ENCODE data around the gene EFCAB14. TPM values are rescaled to one million over a fixed set of nuclear protein-coding genes. Genes with fewer than 3 reads are reported as not detected.
A peak's percentile ranks its signal among the peaks of the same experiment; 100 is the strongest.

Gene EFCAB14
- polyA plus RNA-seq, 1 donor from 2014 or later = 7.6 TPM

DNA sequence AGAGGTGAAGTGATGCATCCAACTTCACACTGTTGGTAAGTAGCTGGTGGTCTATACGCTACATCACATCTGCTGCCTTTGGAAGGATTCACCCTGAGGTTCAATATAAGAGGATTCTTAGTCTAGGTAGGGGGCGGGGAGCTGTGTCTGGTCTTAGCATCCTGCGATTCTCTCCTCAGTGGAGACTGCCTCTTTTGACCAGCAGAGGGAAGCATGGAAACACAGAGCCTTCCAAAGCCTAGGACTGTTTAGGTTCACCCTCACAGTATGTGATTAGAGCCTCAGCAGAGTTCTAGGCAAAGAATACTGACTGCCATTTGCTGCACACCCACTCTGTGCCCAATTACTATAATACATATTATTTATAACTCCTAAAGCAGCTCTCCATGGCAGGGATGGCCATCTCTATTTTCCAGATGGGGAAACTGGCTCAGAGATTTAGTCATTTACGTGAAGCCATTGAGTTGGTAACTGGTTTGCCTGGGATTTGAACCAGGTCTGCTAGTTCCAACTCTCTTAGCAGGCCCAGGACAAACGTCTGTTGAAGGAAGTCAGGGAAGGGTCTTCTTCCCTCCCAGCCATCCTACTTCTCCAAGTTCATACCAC is 28.9 kb upstream of the EFCAB14 start:
- H3K9me2 ChIP-seq (ENCODE audit: insufficient read depth, low read length) = no peaks in the 10 kb centered on the region
- TF ChIP-seq, protein P1, sequence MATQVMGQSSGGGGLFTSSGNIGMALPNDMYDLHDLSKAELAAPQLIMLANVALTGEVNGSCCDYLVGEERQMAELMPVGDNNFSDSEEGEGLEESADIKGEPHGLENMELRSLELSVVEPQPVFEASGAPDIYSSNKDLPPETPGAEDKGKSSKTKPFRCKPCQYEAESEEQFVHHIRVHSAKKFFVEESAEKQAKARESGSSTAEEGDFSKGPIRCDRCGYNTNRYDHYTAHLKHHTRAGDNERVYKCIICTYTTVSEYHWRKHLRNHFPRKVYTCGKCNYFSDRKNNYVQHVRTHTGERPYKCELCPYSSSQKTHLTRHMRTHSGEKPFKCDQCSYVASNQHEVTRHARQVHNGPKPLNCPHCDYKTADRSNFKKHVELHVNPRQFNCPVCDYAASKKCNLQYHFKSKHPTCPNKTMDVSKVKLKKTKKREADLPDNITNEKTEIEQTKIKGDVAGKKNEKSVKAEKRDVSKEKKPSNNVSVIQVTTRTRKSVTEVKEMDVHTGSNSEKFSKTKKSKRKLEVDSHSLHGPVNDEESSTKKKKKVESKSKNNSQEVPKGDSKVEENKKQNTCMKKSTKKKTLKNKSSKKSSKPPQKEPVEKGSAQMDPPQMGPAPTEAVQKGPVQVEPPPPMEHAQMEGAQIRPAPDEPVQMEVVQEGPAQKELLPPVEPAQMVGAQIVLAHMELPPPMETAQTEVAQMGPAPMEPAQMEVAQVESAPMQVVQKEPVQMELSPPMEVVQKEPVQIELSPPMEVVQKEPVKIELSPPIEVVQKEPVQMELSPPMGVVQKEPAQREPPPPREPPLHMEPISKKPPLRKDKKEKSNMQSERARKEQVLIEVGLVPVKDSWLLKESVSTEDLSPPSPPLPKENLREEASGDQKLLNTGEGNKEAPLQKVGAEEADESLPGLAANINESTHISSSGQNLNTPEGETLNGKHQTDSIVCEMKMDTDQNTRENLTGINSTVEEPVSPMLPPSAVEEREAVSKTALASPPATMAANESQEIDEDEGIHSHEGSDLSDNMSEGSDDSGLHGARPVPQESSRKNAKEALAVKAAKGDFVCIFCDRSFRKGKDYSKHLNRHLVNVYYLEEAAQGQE (IDR thresholded peaks at IDR 0.05; ENCODE audit: borderline replicate concordance) = no peak
- peak; percentile 74 for TF ChIP-seq SMC3 (conservative IDR thresholded peaks at IDR 0.05; ENCODE audit: poor library complexity)
- no peak for TF ChIP-seq TAF1 (IDR thresholded peaks at IDR 0.05; ENCODE audit: low read depth)
- no peak for TF ChIP-seq EP300 (conservative IDR thresholded peaks at IDR 0.05; ENCODE audit: poor library complexity, severe bottlenecking)
- TF ChIP-seq POLR2AphosphoS5 (IDR thresholded peaks at IDR 0.05) = no peak
- TF ChIP-seq RAD21 (conservative IDR thresholded peaks at IDR 0.05) = peak; percentile 65
- TF ChIP-seq, protein P2, sequence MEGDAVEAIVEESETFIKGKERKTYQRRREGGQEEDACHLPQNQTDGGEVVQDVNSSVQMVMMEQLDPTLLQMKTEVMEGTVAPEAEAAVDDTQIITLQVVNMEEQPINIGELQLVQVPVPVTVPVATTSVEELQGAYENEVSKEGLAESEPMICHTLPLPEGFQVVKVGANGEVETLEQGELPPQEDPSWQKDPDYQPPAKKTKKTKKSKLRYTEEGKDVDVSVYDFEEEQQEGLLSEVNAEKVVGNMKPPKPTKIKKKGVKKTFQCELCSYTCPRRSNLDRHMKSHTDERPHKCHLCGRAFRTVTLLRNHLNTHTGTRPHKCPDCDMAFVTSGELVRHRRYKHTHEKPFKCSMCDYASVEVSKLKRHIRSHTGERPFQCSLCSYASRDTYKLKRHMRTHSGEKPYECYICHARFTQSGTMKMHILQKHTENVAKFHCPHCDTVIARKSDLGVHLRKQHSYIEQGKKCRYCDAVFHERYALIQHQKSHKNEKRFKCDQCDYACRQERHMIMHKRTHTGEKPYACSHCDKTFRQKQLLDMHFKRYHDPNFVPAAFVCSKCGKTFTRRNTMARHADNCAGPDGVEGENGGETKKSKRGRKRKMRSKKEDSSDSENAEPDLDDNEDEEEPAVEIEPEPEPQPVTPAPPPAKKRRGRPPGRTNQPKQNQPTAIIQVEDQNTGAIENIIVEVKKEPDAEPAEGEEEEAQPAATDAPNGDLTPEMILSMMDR (IDR thresholded peaks at IDR 0.05; ENCODE audit: poor library complexity, severe bottlenecking) = peak; percentile 67
- TF ChIP-seq EZH2 (IDR thresholded peaks at IDR 0.05; ENCODE audit: borderline replicate concordance, insufficient read depth, low read length, poor library complexity, severe bottlenecking) = no peak
- no peak overlapping the region for H3K4me3 ChIP-seq (ENCODE audit: low read length)
- H3K36me3 ChIP-seq (ENCODE audit: insufficient read depth, low read length) = no peaks in the 10 kb centered on the region
- no peak overlapping the region for H3K4me2 ChIP-seq (ENCODE audit: low read length)
- H3K79me2 ChIP-seq (replicated peaks; ENCODE audit: insufficient read depth, low read length) = no peaks in the 10 kb centered on the region
- no peak overlapping the region for H2AFZ ChIP-seq (ENCODE audit: low read depth, low read length)
- no peaks in the 10 kb centered on the region for H3F3A ChIP-seq (ENCODE audit: insufficient read depth, low read length, poor library complexity, severe bottlenecking)
- no peaks in the 10 kb centered on the region for H3K27me3 ChIP-seq (ENCODE audit: insufficient read depth, low read depth, low read length)
- no peaks in the 10 kb centered on the region for H3K9me3 ChIP-seq (ENCODE audit: low read length)
- H3K27ac ChIP-seq (ENCODE audit: low read length) = no peak overlapping the region
- H4K20me1 ChIP-seq (ENCODE audit: insufficient read depth) = no peaks in the 10 kb centered on the region
- H3K9ac ChIP-seq (ENCODE audit: low read length) = no peak overlapping the region

DNA sequence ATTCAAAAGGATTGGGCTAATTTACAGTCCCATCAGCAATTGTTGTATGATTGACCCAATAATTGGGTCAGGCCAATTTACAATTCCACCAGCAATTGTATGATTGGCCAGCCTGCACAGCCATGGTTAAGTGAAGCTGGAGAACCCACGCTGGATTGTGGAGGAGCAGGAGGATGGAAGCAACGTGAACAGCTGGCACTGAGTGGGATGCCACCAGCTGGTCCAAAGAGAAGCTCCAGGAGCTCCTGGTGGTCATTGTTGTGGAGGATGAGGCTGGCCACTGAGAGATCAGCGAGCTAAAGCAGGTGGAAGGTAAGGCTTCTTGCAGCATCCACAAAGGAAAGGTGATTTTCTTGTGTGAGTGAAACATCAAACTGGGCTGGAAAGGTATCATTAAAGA is 23.2 kb upstream of the EFCAB14 start:
- no peak overlapping the region for H3K4me2 ChIP-seq (ENCODE audit: low read length)
- H3K27ac ChIP-seq (ENCODE audit: low read length) = no peak overlapping the region
- no peaks in the 10 kb centered on the region for H3K9me2 ChIP-seq (ENCODE audit: insufficient read depth, low read length)
- H3K9ac ChIP-seq (ENCODE audit: low read length) = no peak overlapping the region
- H3K27me3 ChIP-seq (ENCODE audit: insufficient read depth, low read depth, low read length) = peaks cover 8% of the 10 kb centered on the region
- H4K20me1 ChIP-seq (ENCODE audit: insufficient read depth) = no peaks in the 10 kb centered on the region
- TF ChIP-seq MXI1 (conservative IDR thresholded peaks at IDR 0.05; ENCODE audit: poor library complexity, severe bottlenecking) = no peak
- TF ChIP-seq, protein P1 (IDR thresholded peaks at IDR 0.05; ENCODE audit: borderline replicate concordance) = no peak
- no peak for TF ChIP-seq TAF1 (IDR thresholded peaks at IDR 0.05; ENCODE audit: low read depth)
- no peak for TF ChIP-seq POLR2AphosphoS5 (IDR thresholded peaks at IDR 0.05)
- no peak for TF ChIP-seq EP300 (conservative IDR thresholded peaks at IDR 0.05; ENCODE audit: poor library complexity, severe bottlenecking)
- TF ChIP-seq, protein P2 (IDR thresholded peaks at IDR 0.05; ENCODE audit: poor library complexity, severe bottlenecking) = no peak
- no peak for TF ChIP-seq RAD21 (conservative IDR thresholded peaks at IDR 0.05)
- no peak for TF ChIP-seq EZH2 (IDR thresholded peaks at IDR 0.05; ENCODE audit: borderline replicate concordance, insufficient read depth, low read length, poor library complexity, severe bottlenecking)
- H3K4me3 ChIP-seq (ENCODE audit: low read length) = no peak overlapping the region
- no peak overlapping the region for H2AFZ ChIP-seq (ENCODE audit: low read depth, low read length)
- no peaks in the 10 kb centered on the region for H3K9me3 ChIP-seq (ENCODE audit: low read length)
- H3F3A ChIP-seq (ENCODE audit: insufficient read depth, low read length, poor library complexity, severe bottlenecking) = no peaks in the 10 kb centered on the region
- H3K79me2 ChIP-seq (replicated peaks; ENCODE audit: insufficient read depth, low read length) = no peaks in the 10 kb centered on the region
- H3K36me3 ChIP-seq (ENCODE audit: insufficient read depth, low read length) = no peaks in the 10 kb centered on the region

Measured in neural cell (in vitro differentiated cells).